Measurements from ENCODE around the gene MYO1D.

GRCh38 chr17:32920293-32920692 is 43.4 kb upstream of the MYO1D start:
- TF ChIP-seq CTCF (IDR thresholded peaks at IDR 0.05) (no peak), EZH2 (IDR thresholded peaks at IDR 0.05; ENCODE audit: borderline replicate concordance, insufficient read depth, low read depth, low read length, poor library complexity, severe bottlenecking) (no peak)
